A549 (cell line): ENCODE data around the gene HDAC5. TPM values are rescaled to one million over a fixed set of nuclear protein-coding genes. Genes with fewer than 3 reads are reported as not detected.

Experiments used
- ATAC-seq, 2 experiments: fragments of 200-7000 bp in 1 of 2; fragments of >200 bp in 1 of 2; cut with Nextera tagmentation in 1 of 2; cut with Tn5 transposase in 1 of 2; 3 replicates each; pipeline versions ENCODE4 v1.8.0 to v1.9.1; 2018 to 2020; ENCODE audit warnings: mild to moderate bottlenecking in 1 of 2, moderate library complexity in 1 of 2
- CTCF ChIA-PET: fragments of 300-600 bp; sonication (Branson Sonifier 250); formaldehyde crosslinking; extraction: SDS; loops from one replicate; lab custom pipeline; 2021; ENCODE audit warnings: antibody characterized with exemption, inconsistent platforms; lab: Yijun Ruan, JAX
- POLR2A ChIA-PET: fragments of 350-600 bp; formaldehyde crosslinking; extraction: SDS; loops from one replicate; lab custom pipeline; 2021; ENCODE audit warnings: antibody characterized with exemption, inconsistent platforms; lab: Yijun Ruan, JAX
- DNase-seq, 2 experiments: peaks; one replicate each; pipeline versions ENCODE4 v3.0.0 to v3.0.0-alpha.2; 2011 to 2016; ENCODE audit warnings: low read depth in 1 of 2, low spot score in 1 of 2
- FAIRE-seq: peaks from 2 replicates; lab custom pipeline; 2011; peaks lifted over from hg19 to GRCh38; lab: Jason Lieb, UNC
- H3K27ac ChIP-seq, 2 experiments: fragments of >200 bp; sonication (Bioruptor Twin); formaldehyde crosslinking; 3 replicates each; pipeline ENCODE4 v1.5.1; 2016 to 2017
- H3K4me1 ChIP-seq: fragments of >200 bp; sonication (Bioruptor Twin); formaldehyde crosslinking; 3 replicates; pipeline ENCODE4 v1.6.1; 2016
- H3K4me2 ChIP-seq: fragments of >200 bp; sonication (Bioruptor Twin); formaldehyde crosslinking; 3 replicates; pipeline ENCODE4 v1.6.1; 2016
- H3K4me3 ChIP-seq: fragments of >200 bp; sonication (Bioruptor Twin); formaldehyde crosslinking; 3 replicates; pipeline ENCODE4 v1.5.1; 2016
- H3K9me3 ChIP-seq: fragments of >200 bp; sonication (Bioruptor Twin); formaldehyde crosslinking; 3 replicates; pipeline ENCODE4 v1.6.1; 2016
- CEBPB ChIP-seq, 2 experiments: fragments of >200 bp in 1 of 2; sonication (Bioruptor Twin) in 1 of 2; formaldehyde crosslinking in 1 of 2; IDR thresholded peaks; 2 replicates each; pipeline ENCODE4 v1.6.1; 2012 to 2016
- ELK1 ChIP-seq: fragments of 150-350 bp; IDR thresholded peaks from 2 replicates; pipeline ENCODE4 v1.6.1; 2014; ENCODE audit warnings: low read depth, mild to moderate bottlenecking, low read length
- HES2 ChIP-seq: fragments of >200 bp; sonication (Bioruptor Twin); formaldehyde crosslinking; IDR thresholded peaks from 2 replicates; pipeline ENCODE4 v1.6.1; 2016
- HEYL ChIP-seq: fragments of 250-450 bp; sonication (Bioruptor Pico); IDR thresholded peaks from 2 replicates; pipeline ENCODE4 v1.8.0; 2021; ENCODE audit warnings: mild to moderate bottlenecking, moderate library complexity
- HOXB5 ChIP-seq: fragments of 250-450 bp; sonication (Bioruptor Pico); IDR thresholded peaks from 2 replicates; pipeline ENCODE4 v1.5.0; 2020; ENCODE audit warnings: mild to moderate bottlenecking, moderate library complexity
- MAZ ChIP-seq: fragments of 150-350 bp; IDR thresholded peaks from 2 replicates; pipeline ENCODE4 v1.6.1; 2014; ENCODE audit warnings: antibody characterized with exemption, low read depth, low read length, borderline replicate concordance
- MYC ChIP-seq: IDR thresholded peaks from 2 replicates; pipeline ENCODE4 v1.6.1; 2012; ENCODE audit warnings: mild to moderate bottlenecking, inconsistent platforms, low read length, improper control_type of control experiment, borderline replicate concordance
- NPAS2 ChIP-seq: fragments of 250-450 bp; sonication (Bioruptor Pico); IDR thresholded peaks from 2 replicates; pipeline ENCODE4 v1.8.0; 2022; ENCODE audit warnings: mild to moderate bottlenecking, moderate library complexity, borderline replicate concordance
- POLR2A ChIP-seq: IDR thresholded peaks from 2 replicates; pipeline ENCODE4 v1.6.1; 2012; ENCODE audit warnings: mild to moderate bottlenecking, low read length
- RAD21 ChIP-seq, 2 experiments: fragments of >200 bp in 1 of 2; sonication (Bioruptor Twin) in 1 of 2; formaldehyde crosslinking in 1 of 2; IDR thresholded peaks in 1 of 2; conservative IDR thresholded peaks in 1 of 2; 2 replicates in 1 of 2; 3 replicates in 1 of 2; pipeline ENCODE4 v1.6.1; 2012 to 2018; ENCODE audit warnings: inconsistent platforms in 1 of 2
- RFX5 ChIP-seq: fragments of 450-650 bp; IDR thresholded peaks from 2 replicates; pipeline ENCODE4 v1.7.1; 2014; ENCODE audit warnings: antibody characterized with exemption, mild to moderate bottlenecking, moderate library complexity
- RNF2 ChIP-seq: fragments of 200-600 bp; sonication (generic); IDR thresholded peaks from 2 replicates; pipeline ENCODE4 v1.6.1; 2016; ENCODE audit warnings: low read depth, mild to moderate bottlenecking, antibody characterized with exemption, moderate library complexity, borderline replicate concordance
- SMC3 ChIP-seq: fragments of >200 bp; sonication (Bioruptor Twin); formaldehyde crosslinking; IDR thresholded peaks from 3 replicates; pipeline ENCODE4 v1.6.1; 2018; ENCODE audit warnings: inconsistent platforms
- SREBF2 ChIP-seq: fragments of 450-650 bp; IDR thresholded peaks from 2 replicates; pipeline ENCODE4 v1.6.1; 2014; ENCODE audit warnings: mild to moderate bottlenecking, moderate library complexity
- TFCP2L1 ChIP-seq: fragments of 250-450 bp; sonication (Bioruptor Pico); IDR thresholded peaks from 2 replicates; pipeline ENCODE4 v1.5.0; 2021; ENCODE audit warnings: mild to moderate bottlenecking
- USF2 ChIP-seq: fragments of 450-650 bp; IDR thresholded peaks from 2 replicates; pipeline ENCODE4 v1.6.1; 2014; ENCODE audit warnings: antibody characterized with exemption
- ZNF302 ChIP-seq: fragments of 250-450 bp; sonication (Bioruptor Pico); IDR thresholded peaks from 2 replicates; pipeline ENCODE4 v1.9.0; 2021; ENCODE audit warnings: inconsistent platforms, mild to moderate bottlenecking, moderate library complexity
- WGBS: methylation state at CpG from one replicate; pipeline ENCODE4 v1.1.6; 2017; ENCODE audit errors: missing lambda C conversion rate; 5-methylcytosine and 5-hydroxymethylcytosine counted together
- polyA plus RNA-seq, 4 experiments: library from polyadenylated mRNA; depleted of rRNA in 3 of 4; stranded (reverse); fragments of >200 nt; fragmentation: RNase III in 1 of 4; extraction: RNeasy Plus Mini Kit Qiagen cat#74134 plus additional on column Dnase treatment in 1 of 4; gene quantifications; 2 replicates in 3 of 4; 3 replicates in 1 of 4; pipeline ENCODE4 v1.2.3, GENCODE V29; 2011 to 2017
- TF ChIP-seq, protein P1 (sequence below): fragments of 250-450 bp; sonication (Bioruptor Pico); IDR thresholded peaks from 2 replicates; pipeline ENCODE4 v1.5.0; 2020; ENCODE audit warnings: low read depth, mild to moderate bottlenecking, moderate library complexity
- TF ChIP-seq, protein P2 (sequence below): fragments of >200 bp; sonication (Bioruptor Twin); formaldehyde crosslinking; IDR thresholded peaks from 3 replicates; pipeline ENCODE4 v1.6.1; 2016

Gene HDAC5
- polyA plus RNA-seq, 2 of the 4 experiments (the other 2 are of a cell fraction), result 3.1 to 7.1 TPM

- Histone ChIP-seq H3K9me3 (no peaks in the 10 kb centered on the region), H3K4me2 (no peak overlapping the region), H3K27ac (no peak overlapping the region), H3K4me3 (no peak overlapping the region), H3K4me1 (peaks cover 11% of the 10 kb centered on the region)
- DNase-seq (no peak), FAIRE-seq (no peak), ATAC-seq (no peak)
- WGBS, result 98% methylated on average over 4 of the region's 4 CpGs
- POLR2A ChIA-PET, result interaction anchor here (0.5 to 2.1 kb wide), 2 partner anchors 12 to 20 kb away, joined by 3 to 7 read pairs; partner anchors contain the start of gene LSM12
- CTCF ChIA-PET, result interaction anchor here (0.7 to 8.6 kb wide), 5 partner anchors 9 to 153 kb away, joined by 3 to 48 read pairs (median 3); partner anchors contain the start of gene PPY
- TF ChIP-seq NPAS2 (CRISPR knock-in tag), result no peak
These were observed 78.0 kb downstream of the HDAC5 start for GRCh38 chr17:44045486-44045885.

DNA sequence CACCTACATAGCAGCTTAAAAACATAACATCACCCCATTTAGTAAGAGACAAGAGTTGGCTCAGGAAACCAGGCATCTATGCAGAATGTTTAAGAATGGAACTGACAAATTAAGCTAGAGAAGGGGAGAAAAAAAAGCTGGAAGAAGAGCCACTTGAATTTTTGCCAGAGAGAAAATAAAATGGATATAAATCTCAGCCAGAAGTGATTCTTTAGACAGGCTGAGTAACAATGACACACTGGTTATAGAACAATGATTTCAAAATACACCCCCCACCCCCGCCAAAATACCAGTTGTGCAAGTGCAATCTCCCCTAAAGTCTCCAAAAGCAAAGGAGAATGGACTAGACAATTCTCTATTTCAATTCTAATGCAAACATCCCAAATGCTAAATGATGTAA, 79.4 kb downstream of the HDAC5 start:
- Histone ChIP-seq H3K27ac (0 out of 6 replicates have a peak overlapping the region, but pooled peaks of 1 of the 2 experiments have one; percentile 0), H3K4me2 (0 out of 3 replicates have a peak overlapping the region, but pooled peaks have one; percentile 10), H3K4me3 (no peak overlapping the region), H3K9me3 (no peaks in the 10 kb centered on the region), H3K4me1 (peaks cover 11% of the 10 kb centered on the region)
- 58% methylated on average over 1 of the region's 1 CpG for WGBS
- ATAC-seq (no peak), FAIRE-seq (no peak), DNase-seq (no peak)
- ChIA-PET CTCF (interaction anchor here (0.6 to 8.6 kb wide), 16 partner anchors 7 to 133 kb away, joined by 3 to 145 read pairs (median 4); partner anchors contain the start of genes HDAC5, LSM12 and PPY), POLR2A (interaction anchor here (0.6 to 2.1 kb wide), 4 partner anchors 15 to 79 kb away, joined by 3 to 7 read pairs (median 4); partner anchors contain the start of genes G6PC3, HDAC5 and LSM12)
- TF ChIP-seq CEBPB (IDR thresholded peaks at IDR 0.05), result peak in 1 of 2 experiments; percentile 30; a peak in 1 of 4 replicates
- TF ChIP-seq ZNF302, result no peak

- Histone ChIP-seq H3K4me2 (no peak overlapping the region), H3K27ac (no peak overlapping the region), H3K4me1 (peaks cover 11% of the 10 kb centered on the region), H3K4me3 (no peak overlapping the region), H3K9me3 (no peaks in the 10 kb centered on the region)
- ATAC-seq (no peak), DNase-seq (no peak), FAIRE-seq (no peak)
- ChIA-PET CTCF (interaction anchor here (0.6 to 8.6 kb wide), 17 partner anchors 8 to 165 kb away, joined by 3 to 145 read pairs (median 10); partner anchors contain the start of genes HDAC5 and PPY), POLR2A (interaction anchor here (0.6 to 1.6 kb wide), 3 partner anchors 16 to 80 kb away, joined by 4 read pairs; partner anchors contain the start of genes HDAC5 and LSM12)
- WGBS, result 81% methylated on average over 4 of the region's 4 CpGs
- TF ChIP-seq MAZ, result no peak
- TF ChIP-seq SMC3, result no peak
- TF ChIP-seq, protein P1, sequence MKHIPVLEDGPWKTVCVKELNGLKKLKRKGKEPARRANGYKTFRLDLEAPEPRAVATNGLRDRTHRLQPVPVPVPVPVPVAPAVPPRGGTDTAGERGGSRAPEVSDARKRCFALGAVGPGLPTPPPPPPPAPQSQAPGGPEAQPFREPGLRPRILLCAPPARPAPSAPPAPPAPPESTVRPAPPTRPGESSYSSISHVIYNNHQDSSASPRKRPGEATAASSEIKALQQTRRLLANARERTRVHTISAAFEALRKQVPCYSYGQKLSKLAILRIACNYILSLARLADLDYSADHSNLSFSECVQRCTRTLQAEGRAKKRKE (CRISPR knock-in tag), result no peak
- no peak for TF ChIP-seq POLR2A
- TF ChIP-seq HEYL (CRISPR knock-in tag), result no peak
- TF ChIP-seq HES2, result no peak
- no peak for TF ChIP-seq RAD21 (conservative IDR thresholded peaks at IDR 0.05 in 1 of 2, IDR thresholded peaks at IDR 0.05 in 1 of 2)
- no peak for TF ChIP-seq ELK1
- no peak for TF ChIP-seq TFCP2L1 (CRISPR knock-in tag)
- no peak for TF ChIP-seq SREBF2
- TF ChIP-seq HOXB5 (CRISPR knock-in tag), result no peak
- TF ChIP-seq RNF2, result no peak
- TF ChIP-seq RFX5, result no peak
- TF ChIP-seq USF2, result no peak
- no peak for TF ChIP-seq NPAS2 (CRISPR knock-in tag)
- TF ChIP-seq MYC, result no peak
- TF ChIP-seq, protein P2, sequence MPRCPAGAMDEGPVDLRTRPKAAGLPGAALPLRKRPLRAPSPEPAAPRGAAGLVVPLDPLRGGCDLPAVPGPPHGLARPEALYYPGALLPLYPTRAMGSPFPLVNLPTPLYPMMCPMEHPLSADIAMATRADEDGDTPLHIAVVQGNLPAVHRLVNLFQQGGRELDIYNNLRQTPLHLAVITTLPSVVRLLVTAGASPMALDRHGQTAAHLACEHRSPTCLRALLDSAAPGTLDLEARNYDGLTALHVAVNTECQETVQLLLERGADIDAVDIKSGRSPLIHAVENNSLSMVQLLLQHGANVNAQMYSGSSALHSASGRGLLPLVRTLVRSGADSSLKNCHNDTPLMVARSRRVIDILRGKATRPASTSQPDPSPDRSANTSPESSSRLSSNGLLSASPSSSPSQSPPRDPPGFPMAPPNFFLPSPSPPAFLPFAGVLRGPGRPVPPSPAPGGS, result no peak
- TF ChIP-seq ZNF302, result no peak
These were observed 80.2 kb downstream of the HDAC5 start for GRCh38 chr17:44043272-44043696.
